ENCODE measurements around the gene RANBP10. TPM values are rescaled to one million over a fixed set of nuclear protein-coding genes. Genes with fewer than 3 reads are reported as not detected.

RANBP10 gene
- total and polyA plus RNA-seq, 2 of the 8 experiments (the other 6 are each of a cell fraction or from before 2014, with no cell fraction given): 14.2 to 16.8 TPM

- Histone ChIP-seq H2BK5ac (ENCODE audit: low read depth, low read length) (peak within 1 kb of the TSS; percentile 75; the same call in 1 of the 2 replicates), H3K23me2 (ENCODE audit: low read depth, low read length) (peaks cover 22% of the 10 kb centered on the region), H3K4me3 (ENCODE audit: extremely low read depth in 1 of 4, insufficient read depth in 2 of 4, low read depth in 3 of 4, low read length in 4 of 4) (peak within 1 kb of the TSS; percentile 91 to 95 (median 93)), H3K79me2 (ENCODE audit: control insufficient read depth in 1 of 2, insufficient read depth in 2 of 2, low read length in 2 of 2) (peaks cover 16 to 67% of the 10 kb centered on the region in 2 experiments), H2BK120ac (replicated peaks; ENCODE audit: low read depth, low read length) (peak within 1 kb of the TSS; percentile 40), H3K36me3 (ENCODE audit: control insufficient read depth in 2 of 4, insufficient read depth in 4 of 4, low read length in 3 of 4) (peaks cover 0 to 4% (median 0%) of the 10 kb centered on the region in 4 experiments; a peak in 2 of 8 replicates), H3K14ac (ENCODE audit: insufficient read length) (no peak within 1 kb of the TSS), H2AFZ (ENCODE audit: low read length) (no peak within 1 kb of the TSS), H4K20me1 (replicated peaks in 1 of 2; ENCODE audit: control insufficient read depth in 1 of 2, insufficient read depth in 2 of 2, low read length in 2 of 2) (peaks cover 19 to 24% of the 10 kb centered on the region in 2 experiments), H3K23ac (ENCODE audit: insufficient read length) (no peak within 1 kb of the TSS), H3K79me1 (ENCODE audit: low read depth, low read length) (peaks cover 14% of the 10 kb centered on the region), H3K27me3 (replicated peaks in 1 of 4; ENCODE audit: control insufficient read depth in 3 of 4, extremely low read depth in 1 of 4, insufficient read depth in 3 of 4, low read length in 3 of 4) (no peaks in the 10 kb centered on the region), H3K4me1 (replicated peaks in 1 of 4; ENCODE audit: control insufficient read depth in 3 of 4, insufficient read depth in 4 of 4, low read length in 3 of 4) (peaks cover 7 to 28% (median 15%) of the 10 kb centered on the region in 4 experiments), H2AK5ac (ENCODE audit: low read depth, low read length) (peak within 1 kb of the TSS; percentile 61; the same call in 1 of the 2 replicates), H3K56ac (replicated peaks; ENCODE audit: insufficient read length, low read depth, low read length) (peak within 1 kb of the TSS; percentile 83), H2BK12ac (ENCODE audit: low read depth, low read length) (peak within 1 kb of the TSS; percentile 13; the same call in 1 of the 2 replicates), H3K4me2 (ENCODE audit: insufficient read depth in 1 of 2, low read depth in 2 of 2, low read length in 2 of 2) (peak within 1 kb of the TSS; percentile 90 to 94), H3K4ac (replicated peaks; ENCODE audit: insufficient read length, low read depth, low read length) (peak within 1 kb of the TSS; percentile 87), H4K5ac (ENCODE audit: insufficient read length, low read depth, low read length) (peak within 1 kb of the TSS; percentile 82), H2BK20ac (ENCODE audit: low read length) (no peak within 1 kb of the TSS), H3K9me3 (ENCODE audit: insufficient read depth in 2 of 2, low read depth in 1 of 2, low read length in 1 of 2) (no peaks in the 10 kb centered on the region), H3K9ac (replicated peaks in 1 of 4; ENCODE audit: extremely low read depth in 1 of 4, low read depth in 3 of 4, low read length in 3 of 4) (peak within 1 kb of the TSS; percentile 78 to 96 (median 92)), H3K27ac (ENCODE audit: low read depth, low read length) (peak within 1 kb of the TSS; percentile 84), H3K18ac (ENCODE audit: extremely low read depth, low read length) (peak within 1 kb of the TSS; percentile 93), H2BK15ac (ENCODE audit: low read length) (no peak within 1 kb of the TSS), H4K8ac (ENCODE audit: extremely low read depth, insufficient read depth, low read length) (peak within 1 kb of the TSS; percentile 95), H4K91ac (replicated peaks; ENCODE audit: insufficient read length, low read length) (peak within 1 kb of the TSS; percentile 52)
- WGBS, 2 experiments (ENCODE audit: extremely low coverage in 1 of 2, insufficient coverage in 1 of 2, insufficient read length in 1 of 2, insufficient replicate concordance in 2 of 2, low coverage in 1 of 2, low lambda C conversion rate in 2 of 2, missing lambda C conversion rate in 1 of 2): 2% methylated on average over 29 of the region's 57 CpGs; no CpG with 5 or more reads in 1 of the 2 experiments
- DNase-seq (ENCODE audit: low read depth in 1 of 2, low spot score in 2 of 2): peak; percentile 92 to 98
- no peak for FAIRE-seq
- ChIA-PET CTCF (ENCODE audit: partially characterized antibody) (interaction anchor here (0.6 to 10.2 kb wide), 11 partner anchors 10 to 184 kb away, joined by 3 to 123 read pairs (median 4); no protein-coding TSS in a partner anchor), POLR2A (ENCODE audit: partially characterized antibody) (interaction anchor here (0.6 to 11.7 kb wide), 14 partner anchors 9 to 349 kb away, joined by 3 to 100 read pairs (median 5); partner anchors contain the start of genes EDC4, PSKH1, RANBP10 and TSNAXIP1)
- TF ChIP-seq CTCF (IDR thresholded peaks at IDR 0.05; ENCODE audit: control extremely low read depth in 1 of 3, insufficient read depth in 1 of 3, low read depth in 1 of 3, low read length in 3 of 3): no peak
- TF ChIP-seq GABPA (IDR thresholded peaks at IDR 0.05; ENCODE audit: borderline replicate concordance, insufficient read depth, low read length): no peak; the same call in 1 of the 2 replicates
- peak; percentile 82 for TF ChIP-seq CREB1 (IDR thresholded peaks at IDR 0.05)
- peak; percentile 89 for TF ChIP-seq YY1 (IDR thresholded peaks at IDR 0.05; ENCODE audit: low read depth, low read length)
- TF ChIP-seq CBX5 (IDR thresholded peaks at IDR 0.05; ENCODE audit: low read depth, low read length): no peak
- peak; percentile 71 for TF ChIP-seq TAF7 (optimal IDR thresholded peaks at IDR 0.05; ENCODE audit: borderline replicate concordance, low read depth, low read length)
- peak; percentile 7 to 81; a peak in 2 of 4 replicates for TF ChIP-seq SIN3A (conservative IDR thresholded peaks at IDR 0.05 in 1 of 2, IDR thresholded peaks at IDR 0.05 in 1 of 2; ENCODE audit: low read depth in 1 of 2, low read length in 2 of 2)
These were observed 40.1 kb upstream of the RANBP10 start, which contains the start of gene NUTF2 for GRCh38 chr16:67846320-67847063. Gene NUTF2 (plus strand): TSS chr16:67846933. CDS start chr16:67865131, 18,198 bp downstream.
